WTC11 (cell line): ENCODE measurements around the gene UCHL3. TPM values are rescaled to one million over a fixed set of nuclear protein-coding genes. Genes with fewer than 3 reads are reported as not detected.

Experiments used
- ATAC-seq: fragments of 200-7000 bp; cut with Tn5 transposase; 2 replicates; pipeline ENCODE4 v1.10.0; 2021; ENCODE audit warnings: mild to moderate bottlenecking, moderate library complexity
- CTCF ChIA-PET: fragments of 300-600 bp; sonication (Branson Sonifier 250); formaldehyde crosslinking; loops from one replicate; lab custom pipeline; 2021; ENCODE audit warnings: antibody characterized with exemption; lab: Charles Lee
- POLR2A ChIA-PET: fragments of 350-600 bp; sonication (Branson Sonifier 250); formaldehyde crosslinking; loops from one replicate; lab custom pipeline; 2021; ENCODE audit warnings: antibody characterized with exemption; lab: Charles Lee
- DNase-seq: peaks from one replicate; pipeline ENCODE4 v3.0.0; 2021; ENCODE audit warnings: low spot score
- H3K27ac Mint-ChIP-seq: 2 replicates; pipeline ENCODE4 v1.8.0; 2021; ENCODE audit warnings: mixed read lengths
- H3K27me3 Mint-ChIP-seq: 2 replicates; pipeline ENCODE4 v1.8.0; 2021; ENCODE audit warnings: low read depth, mild to moderate bottlenecking, moderate library complexity, mixed read lengths
- H3K36me3 Mint-ChIP-seq: 2 replicates; pipeline ENCODE4 v1.8.0; 2021; ENCODE audit warnings: mixed read lengths
- H3K4me1 Mint-ChIP-seq: 2 replicates; pipeline ENCODE4 v1.8.0; 2022; ENCODE audit warnings: mixed read lengths
- H3K4me3 Mint-ChIP-seq: 2 replicates; pipeline ENCODE4 v1.8.0; 2021; ENCODE audit warnings: mild to moderate bottlenecking, moderate library complexity, mixed read lengths
- H3K9me3 Mint-ChIP-seq: 2 replicates; pipeline ENCODE4 v1.8.0; 2021; ENCODE audit warnings: mixed read lengths
- AFF4 ChIP-seq: sonication (generic); formaldehyde crosslinking; IDR thresholded peaks from 2 replicates; pipeline ENCODE4 v1.8.1; 2023; ENCODE audit warnings: mild to moderate bottlenecking, missing genetic modification reagents, borderline replicate concordance
- ARID4B ChIP-seq: sonication (generic); formaldehyde crosslinking; IDR thresholded peaks from 2 replicates; pipeline ENCODE4 v1.8.0; 2023; ENCODE audit warnings: missing genetic modification reagents, mild to moderate bottlenecking, borderline replicate concordance
- ERG ChIP-seq: fragments of 250-450 bp; sonication (Bioruptor Pico); IDR thresholded peaks from 2 replicates; pipeline ENCODE4 v1.8.0; 2021; ENCODE audit warnings: mild to moderate bottlenecking
- FOXK1 ChIP-seq: sonication (generic); formaldehyde crosslinking; IDR thresholded peaks from 2 replicates; pipeline ENCODE4 v1.8.0; 2022; ENCODE audit warnings: mild to moderate bottlenecking, moderate library complexity, missing genetic modification reagents
- FOXP4 ChIP-seq: sonication (generic); formaldehyde crosslinking; IDR thresholded peaks from 2 replicates; pipeline ENCODE4 v1.8.0; 2022; ENCODE audit warnings: mild to moderate bottlenecking, missing genetic modification reagents
- GABPB1 ChIP-seq: sonication (generic); formaldehyde crosslinking; IDR thresholded peaks from 2 replicates; pipeline ENCODE4 v1.8.1; 2023; ENCODE audit warnings: mild to moderate bottlenecking, missing genetic modification reagents
- MXD4 ChIP-seq: fragments of 250-450 bp; sonication (Bioruptor Pico); IDR thresholded peaks from 2 replicates; pipeline ENCODE4 v1.8.0; 2021; ENCODE audit warnings: mild to moderate bottlenecking, moderate library complexity, borderline replicate concordance
- NFE2L1 ChIP-seq: sonication (generic); formaldehyde crosslinking; IDR thresholded peaks from 2 replicates; pipeline ENCODE4 v1.8.1; 2023; ENCODE audit warnings: missing genetic modification reagents
- NFYB ChIP-seq: sonication (generic); formaldehyde crosslinking; conservative IDR thresholded peaks from 2 replicates; pipeline ENCODE4 v1.8.0; 2022; ENCODE audit warnings: low read depth, missing genetic modification reagents
- OVOL2 ChIP-seq: fragments of 250-450 bp; sonication (Bioruptor Pico); IDR thresholded peaks from 2 replicates; pipeline ENCODE4 v1.9.0; 2021; ENCODE audit warnings: mild to moderate bottlenecking, borderline replicate concordance
- SMAD4 ChIP-seq: sonication (generic); formaldehyde crosslinking; IDR thresholded peaks from 2 replicates; pipeline ENCODE4 v1.8.0; 2022; ENCODE audit warnings: mild to moderate bottlenecking, missing genetic modification reagents
- SP1 ChIP-seq: sonication (generic); formaldehyde crosslinking; conservative IDR thresholded peaks from 2 replicates; pipeline ENCODE4 v1.8.1; 2022; ENCODE audit warnings: missing genetic modification reagents
- TEAD1 ChIP-seq: sonication (generic); formaldehyde crosslinking; IDR thresholded peaks from 2 replicates; pipeline ENCODE4 v1.8.0; 2022; ENCODE audit warnings: mild to moderate bottlenecking, missing genetic modification reagents
- ZNF232 ChIP-seq: sonication (generic); formaldehyde crosslinking; IDR thresholded peaks from 2 replicates; pipeline ENCODE4 v1.8.0; 2022; ENCODE audit warnings: mild to moderate bottlenecking, missing genetic modification reagents
- total RNA-seq: library from RNA; stranded (reverse); gene quantifications from 3 replicates; pipeline ENCODE4 v1.2.3, GENCODE V29; 2021
- TF ChIP-seq, protein P1 (sequence below): sonication (generic); formaldehyde crosslinking; IDR thresholded peaks from 2 replicates; pipeline ENCODE4 v1.8.0; 2022; ENCODE audit warnings: mild to moderate bottlenecking, missing genetic modification reagents
- TF ChIP-seq, protein P2 (sequence below): fragments of 250-450 bp; sonication (Bioruptor Pico); IDR thresholded peaks from 2 replicates; pipeline ENCODE4 v1.9.0; 2021; ENCODE audit warnings: mild to moderate bottlenecking

The UCHL3 gene
- total RNA-seq, 1 experiment from 2014 or later: 46.9 TPM

GRCh38 chr13:75636436-75637180 is 87.0 kb downstream of the UCHL3 start (continued):
- TF ChIP-seq FOXP4: 0 out of 2 replicates have a peak, but pooled peaks have one; percentile 37

GRCh38 chr13:75637181-75637750 is 87.7 kb downstream of the UCHL3 start:
- H3K27me3 Mint-ChIP-seq: peaks cover 39% of the 10 kb centered on the region
- DNase-seq: peak; percentile 34
- ChIA-PET POLR2A (no interaction called here), CTCF (interaction anchor here (1.1 kb wide), 1 partner anchor 155 kb away, joined by 6 read pairs; the partner anchor contains the start of gene TBC1D4)
- no peaks in the 10 kb centered on the region for H3K9me3 Mint-ChIP-seq
- H3K4me1 Mint-ChIP-seq: peaks cover 49% of the 10 kb centered on the region
- peaks cover 4% of the 10 kb centered on the region; the same call in 1 of the 2 replicates for H3K36me3 Mint-ChIP-seq
- H3K4me3 Mint-ChIP-seq: peak overlapping the region; percentile 59
- no peak overlapping the region; the same call in 1 of the 2 replicates for H3K27ac Mint-ChIP-seq
- peak; percentile 12 for ATAC-seq
- TF ChIP-seq MXD4 (no peak), FOXK1 (no peak), TEAD1 (CRISPR knock-in tag) (no peak), ERG (no peak), OVOL2 (CRISPR knock-in tag) (no peak), GABPB1 (CRISPR knock-in tag) (no peak), ZNF232 (CRISPR knock-in tag) (no peak), NFE2L1 (no peak), AFF4 (CRISPR knock-in tag) (no peak), ARID4B (CRISPR knock-in tag) (no peak), FOXP4 (no peak), SMAD4 (CRISPR knock-in tag) (no peak), SP1 (no peak), NFYB (CRISPR knock-in tag) (no peak)
- TF ChIP-seq, protein P1, sequence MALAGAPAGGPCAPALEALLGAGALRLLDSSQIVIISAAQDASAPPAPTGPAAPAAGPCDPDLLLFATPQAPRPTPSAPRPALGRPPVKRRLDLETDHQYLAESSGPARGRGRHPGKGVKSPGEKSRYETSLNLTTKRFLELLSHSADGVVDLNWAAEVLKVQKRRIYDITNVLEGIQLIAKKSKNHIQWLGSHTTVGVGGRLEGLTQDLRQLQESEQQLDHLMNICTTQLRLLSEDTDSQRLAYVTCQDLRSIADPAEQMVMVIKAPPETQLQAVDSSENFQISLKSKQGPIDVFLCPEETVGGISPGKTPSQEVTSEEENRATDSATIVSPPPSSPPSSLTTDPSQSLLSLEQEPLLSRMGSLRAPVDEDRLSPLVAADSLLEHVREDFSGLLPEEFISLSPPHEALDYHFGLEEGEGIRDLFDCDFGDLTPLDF: no peak
- TF ChIP-seq, protein P2, sequence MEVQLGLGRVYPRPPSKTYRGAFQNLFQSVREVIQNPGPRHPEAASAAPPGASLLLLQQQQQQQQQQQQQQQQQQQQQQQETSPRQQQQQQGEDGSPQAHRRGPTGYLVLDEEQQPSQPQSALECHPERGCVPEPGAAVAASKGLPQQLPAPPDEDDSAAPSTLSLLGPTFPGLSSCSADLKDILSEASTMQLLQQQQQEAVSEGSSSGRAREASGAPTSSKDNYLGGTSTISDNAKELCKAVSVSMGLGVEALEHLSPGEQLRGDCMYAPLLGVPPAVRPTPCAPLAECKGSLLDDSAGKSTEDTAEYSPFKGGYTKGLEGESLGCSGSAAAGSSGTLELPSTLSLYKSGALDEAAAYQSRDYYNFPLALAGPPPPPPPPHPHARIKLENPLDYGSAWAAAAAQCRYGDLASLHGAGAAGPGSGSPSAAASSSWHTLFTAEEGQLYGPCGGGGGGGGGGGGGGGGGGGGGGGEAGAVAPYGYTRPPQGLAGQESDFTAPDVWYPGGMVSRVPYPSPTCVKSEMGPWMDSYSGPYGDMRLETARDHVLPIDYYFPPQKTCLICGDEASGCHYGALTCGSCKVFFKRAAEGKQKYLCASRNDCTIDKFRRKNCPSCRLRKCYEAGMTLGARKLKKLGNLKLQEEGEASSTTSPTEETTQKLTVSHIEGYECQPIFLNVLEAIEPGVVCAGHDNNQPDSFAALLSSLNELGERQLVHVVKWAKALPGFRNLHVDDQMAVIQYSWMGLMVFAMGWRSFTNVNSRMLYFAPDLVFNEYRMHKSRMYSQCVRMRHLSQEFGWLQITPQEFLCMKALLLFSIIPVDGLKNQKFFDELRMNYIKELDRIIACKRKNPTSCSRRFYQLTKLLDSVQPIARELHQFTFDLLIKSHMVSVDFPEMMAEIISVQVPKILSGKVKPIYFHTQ (CRISPR knock-in tag): no peak
